ENCODE data around the gene NECAB3.

NECAB3 gene

GRCh38 chr20:33668466-33669155, 5.6 kb downstream of the NECAB3 start:
- no peak for DNase-seq (ENCODE audit: low spot score)
- in situ Hi-C loops (cut with MboI; ENCODE audit: low sequenced_read_pairs, unreplicated experiment) = loop anchor here (10.0 kb wide), 1 partner anchor 214 kb away; no protein-coding TSS in a partner anchor
- no peak for TF ChIP-seq CTCF (IDR thresholded peaks at IDR 0.05; ENCODE audit: borderline replicate concordance, control extremely low read depth, extremely low read depth, insufficient read depth, missing control alignments)

GRCh38 chr20:33667676-33668465, 6.4 kb downstream of the NECAB3 start:
- DNase-seq (ENCODE audit: low spot score) = peak; percentile 87
- in situ Hi-C loops (cut with MboI; ENCODE audit: low sequenced_read_pairs, unreplicated experiment) = loop anchor here (10.0 kb wide), 1 partner anchor 213 kb away; no protein-coding TSS in a partner anchor
- peak; percentile 98 for TF ChIP-seq CTCF (IDR thresholded peaks at IDR 0.05; ENCODE audit: borderline replicate concordance, control extremely low read depth, extremely low read depth, insufficient read depth, missing control alignments)

GRCh38 chr20:33667245-33667675, 7.0 kb downstream of the NECAB3 start:
- no peak for DNase-seq (ENCODE audit: low spot score)
- TF ChIP-seq CTCF (IDR thresholded peaks at IDR 0.05; ENCODE audit: borderline replicate concordance, control extremely low read depth, extremely low read depth, insufficient read depth, missing control alignments) = peak; percentile 13
- in situ Hi-C loops (cut with MboI; ENCODE audit: low sequenced_read_pairs, unreplicated experiment) = loop anchor here (10.0 kb wide), 1 partner anchor 212 kb away; no protein-coding TSS in a partner anchor

GRCh38 chr20:33666293-33667244, 7.7 kb downstream of the NECAB3 start, which contains the start of gene ACTL10:
Gene ACTL10, plus strand, starts transcription at chr20:33666943. Its CDS starts 555 bp downstream, at chr20:33667498.
- no peak for TF ChIP-seq CTCF (IDR thresholded peaks at IDR 0.05; ENCODE audit: borderline replicate concordance, control extremely low read depth, extremely low read depth, insufficient read depth, missing control alignments)
- peak; percentile 95 for DNase-seq (ENCODE audit: low spot score)
- in situ Hi-C loops (cut with MboI; ENCODE audit: low sequenced_read_pairs, unreplicated experiment) = loop anchor here (10.0 kb wide), 1 partner anchor 212 kb away; no protein-coding TSS in a partner anchor

GRCh38 chr20:33664762-33665144, 9.5 kb downstream of the NECAB3 start:
- in situ Hi-C loops (cut with MboI; ENCODE audit: low sequenced_read_pairs, unreplicated experiment) = loop anchor here (10.0 kb wide), 1 partner anchor 210 kb away; no protein-coding TSS in a partner anchor
- no peak for TF ChIP-seq CTCF (IDR thresholded peaks at IDR 0.05; ENCODE audit: borderline replicate concordance, control extremely low read depth, extremely low read depth, insufficient read depth, missing control alignments)
- no peak for DNase-seq (ENCODE audit: low spot score)

Measured in GM13976 (cell line).